GM23338 (cell line): Measurements from ENCODE around the gene TET2. TPM values are rescaled to one million over a fixed set of nuclear protein-coding genes. Genes with fewer than 3 reads are reported as not detected.

ENCODE experiments used
- ATAC-seq: fragments of 200-7000 bp; cut with Tn5 transposase; 3 replicates; pipeline ENCODE4 v1.9.1; 2020
- DNase-seq: peaks from one replicate; pipeline ENCODE4 v3.0.0-alpha.2; 2015; ENCODE audit warnings: low spot score
- H2AFZ ChIP-seq: fragments of 200-600 bp; sonication (generic); 2 replicates; pipeline ENCODE4 v1.8.0; 2016; ENCODE audit warnings: antibody characterized with exemption, mild to moderate bottlenecking, moderate library complexity
- H3F3A ChIP-seq: fragments of 200-600 bp; sonication (generic); replicated peaks from 2 replicates; pipeline ENCODE4 v1.8.0; 2017; ENCODE audit warnings: antibody characterized with exemption, mixed run types, low read depth
- H3K27ac ChIP-seq: fragments of 200-600 bp; sonication (generic); 2 replicates; pipeline ENCODE4 v1.6.1; 2016; ENCODE audit warnings: low read depth
- H3K27me3 ChIP-seq: fragments of 200-600 bp; sonication (generic); 2 replicates; pipeline ENCODE4 v1.8.0; 2016; ENCODE audit warnings: mild to moderate bottlenecking, mixed run types, moderate library complexity; ENCODE audit not compliant: insufficient read depth
- H3K36me3 ChIP-seq: fragments of 200-600 bp; sonication (generic); 2 replicates; pipeline ENCODE4 v1.8.0; 2016; ENCODE audit warnings: mild to moderate bottlenecking; ENCODE audit not compliant: insufficient read depth
- H3K4me1 ChIP-seq: fragments of 200-600 bp; sonication (generic); 2 replicates; pipeline ENCODE4 v1.8.0; 2016; ENCODE audit warnings: mild to moderate bottlenecking, moderate library complexity; ENCODE audit not compliant: insufficient read depth
- H3K4me2 ChIP-seq: fragments of 200-600 bp; sonication (generic); 2 replicates; pipeline ENCODE4 v1.7.1; 2017; ENCODE audit warnings: mixed run types
- H3K4me3 ChIP-seq: fragments of 200-600 bp; sonication (generic); 2 replicates; pipeline ENCODE4 v1.6.1; 2016; ENCODE audit warnings: mixed run types
- H3K79me2 ChIP-seq: fragments of 200-600 bp; sonication (generic); replicated peaks from 2 replicates; pipeline ENCODE4 v1.8.0; 2017; ENCODE audit warnings: mild to moderate bottlenecking; ENCODE audit not compliant: insufficient read depth
- H3K9me2 ChIP-seq: fragments of 200-600 bp; sonication (generic); 2 replicates; pipeline ENCODE4 v1.8.0; 2017; ENCODE audit not compliant: insufficient read depth
- H4K20me1 ChIP-seq: fragments of 200-600 bp; sonication (generic); replicated peaks from 2 replicates; pipeline ENCODE4 v1.8.0; 2017; ENCODE audit warnings: mild to moderate bottlenecking; ENCODE audit not compliant: insufficient read depth
- H3K27ac Mint-ChIP-seq: 2 replicates; pipeline ENCODE4 v1.8.0; 2020; ENCODE audit warnings: inconsistent platforms, mild to moderate bottlenecking, moderate library complexity, mixed read lengths
- H3K27me3 Mint-ChIP-seq: 3 replicates; pipeline ENCODE4 v1.8.0; 2022; ENCODE audit warnings: low read depth, mild to moderate bottlenecking, moderate library complexity, mixed read lengths, inconsistent platforms; ENCODE audit not compliant: insufficient read depth, poor library complexity
- H3K36me3 Mint-ChIP-seq: 3 replicates; pipeline ENCODE4 v1.8.0; 2021; ENCODE audit warnings: low read depth, mild to moderate bottlenecking, inconsistent platforms, moderate library complexity, mixed read lengths
- H3K4me1 Mint-ChIP-seq: 3 replicates; pipeline ENCODE4 v1.8.0; 2020; ENCODE audit warnings: mild to moderate bottlenecking, inconsistent platforms, mixed read lengths
- H3K4me3 Mint-ChIP-seq: 3 replicates; pipeline ENCODE4 v1.8.0; 2021; ENCODE audit warnings: moderate library complexity, mild to moderate bottlenecking, inconsistent platforms, mixed read lengths
- H3K9me3 Mint-ChIP-seq: 3 replicates; pipeline ENCODE4 v1.8.0; 2020; ENCODE audit warnings: moderate library complexity, mild to moderate bottlenecking, inconsistent platforms, mixed read lengths
- CREB1 ChIP-seq: fragments of 250-450 bp; sonication (Bioruptor Pico); IDR thresholded peaks from 2 replicates; pipeline ENCODE4 v1.5.0; 2020; ENCODE audit warnings: low read depth, mild to moderate bottlenecking, moderate library complexity
- CTCF ChIP-seq, 2 experiments: fragments of 200-600 bp in 1 of 2; sonication (generic) in 1 of 2; conservative IDR thresholded peaks; 2 replicates each; pipeline versions ENCODE4 v1.5.1 to v1.6.1; 2016 to 2017; ENCODE audit warnings: antibody characterized with exemption in 2 of 2, low read depth in 2 of 2, mild to moderate bottlenecking in 2 of 2, moderate library complexity in 1 of 2
- ETS1 ChIP-seq: IDR thresholded peaks from 2 replicates; pipeline ENCODE4 v1.6.1; 2016; ENCODE audit warnings: antibody characterized with exemption
- EZH2 ChIP-seq: fragments of 200-600 bp; sonication (generic); IDR thresholded peaks from one replicate; pipeline ENCODE4 v1.8.0; 2017; ENCODE audit warnings: antibody characterized with exemption, mild to moderate bottlenecking, low read depth; ENCODE audit not compliant: unreplicated experiment
- JUNB ChIP-seq: IDR thresholded peaks from one replicate; pipeline ENCODE4 v1.6.1; 2016; ENCODE audit warnings: antibody characterized with exemption; ENCODE audit not compliant: unreplicated experiment
- NANOG ChIP-seq: IDR thresholded peaks from 2 replicates; pipeline ENCODE4 v1.6.1; 2016; ENCODE audit warnings: antibody characterized with exemption, borderline replicate concordance
- POLR2AphosphoS5 ChIP-seq: IDR thresholded peaks from 2 replicates; pipeline ENCODE4 v1.6.1; 2016; ENCODE audit warnings: antibody characterized with exemption, low read depth
- REST ChIP-seq: IDR thresholded peaks from one replicate; pipeline ENCODE4 v1.6.1; 2018; ENCODE audit warnings: antibody characterized with exemption; ENCODE audit not compliant: unreplicated experiment
- STAT1 ChIP-seq: IDR thresholded peaks from one replicate; pipeline ENCODE4 v1.6.1; 2016; ENCODE audit warnings: antibody characterized with exemption; ENCODE audit not compliant: unreplicated experiment
- ZNF114 ChIP-seq: fragments of 250-450 bp; sonication (Bioruptor Pico); IDR thresholded peaks from 2 replicates; pipeline ENCODE4 v1.5.0; 2020; ENCODE audit warnings: mild to moderate bottlenecking, moderate library complexity
- ZNF331 ChIP-seq: fragments of 250-450 bp; sonication (Bioruptor Pico); IDR thresholded peaks from 2 replicates; pipeline ENCODE4 v1.5.0; 2020; ENCODE audit warnings: low read depth, mild to moderate bottlenecking, moderate library complexity
- polyA plus RNA-seq: library from polyadenylated mRNA; unstranded; fragments of >200 nt; fragmentation: Nextera tagmentation; extraction: Ambion mirVana; gene quantifications from 2 replicates; pipeline ENCODE4 v1.2.1, GENCODE V29; 2016
- total RNA-seq: library from RNA; depleted of rRNA; stranded (reverse); fragments of >200 nt; shearing (Covaris generic); gene quantifications from 2 replicates; pipeline ENCODE4 v1.2.3, GENCODE V29; 2014

Gene TET2
- total and polyA plus RNA-seq, 2 experiments from 2014 or later, result 1.2 to 2.2 TPM

GRCh38 chr4:105119356-105119755 lies 27.3 kb upstream of the TET2 start (continued):
- TF ChIP-seq REST (no peak), ZNF114 (CRISPR knock-in tag) (no peak), STAT1 (no peak)

- no peaks in the 10 kb centered on the region for H3K4me1 ChIP-seq
- no peaks in the 10 kb centered on the region for H3K36me3 ChIP-seq
- no peaks in the 10 kb centered on the region for H4K20me1 ChIP-seq
- no peak overlapping the region for H3K27ac ChIP-seq
- DNase-seq, result no peak
- H3K4me1 Mint-ChIP-seq, result peaks cover 4% of the 10 kb centered on the region; the same call in 2 of the 3 replicates
- H3K9me3 Mint-ChIP-seq, result no peaks in the 10 kb centered on the region
- TF ChIP-seq ZNF331 (no peak), EZH2 (no peak), JUNB (no peak), CREB1 (no peak), STAT1 (no peak), ZNF114 (CRISPR knock-in tag) (no peak), NANOG (no peak), POLR2AphosphoS5 (no peak), CTCF (conservative IDR thresholded peaks at IDR 0.05; ENCODE audit: low read depth in 2 of 2) (no peak), ETS1 (no peak)
- H3K9me2 ChIP-seq, result no peaks in the 10 kb centered on the region
- no peak overlapping the region for H2AFZ ChIP-seq
- H3K27ac Mint-ChIP-seq, result no peak overlapping the region
- H3K4me3 Mint-ChIP-seq, result no peak overlapping the region
- H3K79me2 ChIP-seq, result no peaks in the 10 kb centered on the region
- H3K36me3 Mint-ChIP-seq, result no peaks in the 10 kb centered on the region
- no peaks in the 10 kb centered on the region for H3K27me3 ChIP-seq
- H3K27me3 Mint-ChIP-seq, result peaks cover 3% of the 10 kb centered on the region
- H3F3A ChIP-seq, result no peaks in the 10 kb centered on the region
- H3K4me2 ChIP-seq, result no peak overlapping the region
- ATAC-seq, result no peak
- no peak overlapping the region for H3K4me3 ChIP-seq
These were observed 26.1 kb upstream of the TET2 start for GRCh38 chr4:105120626-105121025.
